Mammary epithelial cell (primary cell): Measurements from ENCODE around the gene TGIF2.

Experiments used
- EZH2 ChIP-seq: IDR thresholded peaks from 2 replicates; pipeline ENCODE4 v1.6.1; 2012; ENCODE audit warnings: low read length, inconsistent platforms, borderline replicate concordance
- TF ChIP-seq, protein P1 (sequence below), 2 donors: IDR thresholded peaks in 1 of 2; conservative IDR thresholded peaks in 1 of 2; 2 replicates each; pipeline ENCODE4 v1.5.1; 2011 to 2012; ENCODE audit warnings: inconsistent platforms in 2 of 2, low read length in 2 of 2, mild to moderate bottlenecking in 2 of 2, control low read depth in 1 of 2, low read depth in 1 of 2; ENCODE audit not compliant: insufficient read depth in 1 of 2; ENCODE audit errors: extremely low read depth in 1 of 2

DNA sequence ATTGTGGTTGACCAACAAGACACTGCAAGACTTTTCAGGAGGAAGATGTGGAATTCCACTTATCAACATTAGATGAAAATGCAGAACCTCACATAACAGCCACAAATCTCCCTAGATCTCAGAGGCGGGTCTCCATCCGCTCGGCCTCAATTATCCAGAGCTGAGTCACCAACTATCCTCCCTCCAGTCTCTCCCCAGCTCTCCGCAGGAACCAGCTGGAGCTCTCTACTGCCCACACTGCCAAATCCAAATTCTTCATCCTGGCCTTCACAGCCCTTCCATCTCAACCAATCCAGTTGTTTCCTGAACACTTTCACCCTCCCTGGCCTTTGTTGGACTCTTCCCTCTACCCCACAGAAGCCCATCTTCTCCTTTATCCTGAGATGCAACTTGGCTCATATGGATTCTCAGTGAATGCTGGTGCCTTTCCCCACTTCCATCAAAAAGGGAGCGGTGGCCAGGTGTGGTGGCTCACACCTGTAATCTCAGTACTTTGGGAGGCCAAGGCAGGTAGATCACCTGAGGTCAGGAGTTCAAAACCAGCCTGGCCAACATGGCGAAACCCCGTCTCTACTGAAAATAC, 3.5 kb upstream of the TGIF2 start:
- TF ChIP-seq, protein P1, sequence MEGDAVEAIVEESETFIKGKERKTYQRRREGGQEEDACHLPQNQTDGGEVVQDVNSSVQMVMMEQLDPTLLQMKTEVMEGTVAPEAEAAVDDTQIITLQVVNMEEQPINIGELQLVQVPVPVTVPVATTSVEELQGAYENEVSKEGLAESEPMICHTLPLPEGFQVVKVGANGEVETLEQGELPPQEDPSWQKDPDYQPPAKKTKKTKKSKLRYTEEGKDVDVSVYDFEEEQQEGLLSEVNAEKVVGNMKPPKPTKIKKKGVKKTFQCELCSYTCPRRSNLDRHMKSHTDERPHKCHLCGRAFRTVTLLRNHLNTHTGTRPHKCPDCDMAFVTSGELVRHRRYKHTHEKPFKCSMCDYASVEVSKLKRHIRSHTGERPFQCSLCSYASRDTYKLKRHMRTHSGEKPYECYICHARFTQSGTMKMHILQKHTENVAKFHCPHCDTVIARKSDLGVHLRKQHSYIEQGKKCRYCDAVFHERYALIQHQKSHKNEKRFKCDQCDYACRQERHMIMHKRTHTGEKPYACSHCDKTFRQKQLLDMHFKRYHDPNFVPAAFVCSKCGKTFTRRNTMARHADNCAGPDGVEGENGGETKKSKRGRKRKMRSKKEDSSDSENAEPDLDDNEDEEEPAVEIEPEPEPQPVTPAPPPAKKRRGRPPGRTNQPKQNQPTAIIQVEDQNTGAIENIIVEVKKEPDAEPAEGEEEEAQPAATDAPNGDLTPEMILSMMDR (conservative IDR thresholded peaks at IDR 0.05 in 1 of 2, IDR thresholded peaks at IDR 0.05 in 1 of 2; ENCODE audit: extremely low read depth in 1 of 2, insufficient read depth in 1 of 2, low read depth in 1 of 2, low read length in 2 of 2), result no peak
- no peak for TF ChIP-seq EZH2
